DOHH2 (cell line): ENCODE data around the gene HELT.

Experiments used
- CTCF ChIP-seq: fragments of 200-600 bp; sonication (generic); IDR thresholded peaks from one replicate; pipeline ENCODE4 v1.5.1; 2014; ENCODE audit warnings: antibody characterized with exemption, mild to moderate bottlenecking, low read depth, low read length; ENCODE audit not compliant: poor library complexity, severe bottlenecking
- EZH2phosphoT487 ChIP-seq: fragments of 200-600 bp; sonication (generic); IDR thresholded peaks from 2 replicates; pipeline ENCODE4 v1.6.1; 2017; ENCODE audit warnings: borderline replicate concordance, mild to moderate bottlenecking, antibody characterized with exemption, low read length, moderate library complexity, mixed read lengths

- TF ChIP-seq CTCF (no peak), EZH2phosphoT487 (no peak)
Measured at GRCh38 chr4:184968784-184969201, 49.5 kb upstream of the HELT start.
